ENCODE results near the gene MYO16. TPM values are rescaled to one million over a fixed set of nuclear protein-coding genes. Genes with fewer than 3 reads are reported as not detected.

MYO16 gene
- total RNA-seq, 1 donor from 2014 or later = 0.24 TPM

DNA sequence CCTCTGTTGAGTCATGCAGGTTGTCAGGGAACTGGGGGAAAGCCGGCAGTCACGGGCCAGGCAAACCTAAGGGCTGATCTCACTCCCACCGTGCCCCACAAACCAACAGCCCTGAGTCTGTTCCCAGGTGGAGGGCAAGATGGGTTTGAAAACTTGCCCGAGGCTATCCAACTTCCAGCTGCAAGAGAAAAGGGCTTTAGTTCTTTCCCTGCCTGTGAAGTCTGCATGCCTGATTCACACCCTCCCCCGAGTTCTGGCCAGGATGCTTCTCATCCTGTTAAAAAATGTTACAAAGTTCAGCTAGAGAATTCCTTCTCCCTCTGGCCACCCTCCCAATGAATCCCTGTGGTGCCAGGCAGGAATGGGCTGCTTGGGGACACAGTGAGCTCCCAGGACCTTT, 33.1 kb downstream of the MYO16 start:
- TF ChIP-seq, protein P1, sequence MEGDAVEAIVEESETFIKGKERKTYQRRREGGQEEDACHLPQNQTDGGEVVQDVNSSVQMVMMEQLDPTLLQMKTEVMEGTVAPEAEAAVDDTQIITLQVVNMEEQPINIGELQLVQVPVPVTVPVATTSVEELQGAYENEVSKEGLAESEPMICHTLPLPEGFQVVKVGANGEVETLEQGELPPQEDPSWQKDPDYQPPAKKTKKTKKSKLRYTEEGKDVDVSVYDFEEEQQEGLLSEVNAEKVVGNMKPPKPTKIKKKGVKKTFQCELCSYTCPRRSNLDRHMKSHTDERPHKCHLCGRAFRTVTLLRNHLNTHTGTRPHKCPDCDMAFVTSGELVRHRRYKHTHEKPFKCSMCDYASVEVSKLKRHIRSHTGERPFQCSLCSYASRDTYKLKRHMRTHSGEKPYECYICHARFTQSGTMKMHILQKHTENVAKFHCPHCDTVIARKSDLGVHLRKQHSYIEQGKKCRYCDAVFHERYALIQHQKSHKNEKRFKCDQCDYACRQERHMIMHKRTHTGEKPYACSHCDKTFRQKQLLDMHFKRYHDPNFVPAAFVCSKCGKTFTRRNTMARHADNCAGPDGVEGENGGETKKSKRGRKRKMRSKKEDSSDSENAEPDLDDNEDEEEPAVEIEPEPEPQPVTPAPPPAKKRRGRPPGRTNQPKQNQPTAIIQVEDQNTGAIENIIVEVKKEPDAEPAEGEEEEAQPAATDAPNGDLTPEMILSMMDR (IDR thresholded peaks at IDR 0.05) = no peak
- intact Hi-C loops (cut with DNase I) = no loop called here
- H3K27ac ChIP-seq = no peak overlapping the region
- ATAC-seq (no peak), DNase-seq (no peak)
- H3K4me3 ChIP-seq = no peak overlapping the region
- no peaks in the 10 kb centered on the region for H3K36me3 ChIP-seq
- H3K4me1 ChIP-seq = no peaks in the 10 kb centered on the region
- H3K27me3 ChIP-seq (ENCODE audit: low read depth) = no peaks in the 10 kb centered on the region
- no peaks in the 10 kb centered on the region for H3K9me3 ChIP-seq

- Histone ChIP-seq H3K4me3 (no peak overlapping the region), H3K4me1 (no peaks in the 10 kb centered on the region), H3K27ac (no peak overlapping the region), H3K36me3 (no peaks in the 10 kb centered on the region), H3K9me3 (no peaks in the 10 kb centered on the region), H3K27me3 (ENCODE audit: low read depth) (no peaks in the 10 kb centered on the region)
- TF ChIP-seq, protein P1 (IDR thresholded peaks at IDR 0.05) = no peak
- DNase-seq (no peak), ATAC-seq (no peak)
- intact Hi-C loops (cut with DNase I) = no loop called here
Measured at GRCh38 chr13:108663710-108664109, 34.3 kb downstream of the MYO16 start.

DNA sequence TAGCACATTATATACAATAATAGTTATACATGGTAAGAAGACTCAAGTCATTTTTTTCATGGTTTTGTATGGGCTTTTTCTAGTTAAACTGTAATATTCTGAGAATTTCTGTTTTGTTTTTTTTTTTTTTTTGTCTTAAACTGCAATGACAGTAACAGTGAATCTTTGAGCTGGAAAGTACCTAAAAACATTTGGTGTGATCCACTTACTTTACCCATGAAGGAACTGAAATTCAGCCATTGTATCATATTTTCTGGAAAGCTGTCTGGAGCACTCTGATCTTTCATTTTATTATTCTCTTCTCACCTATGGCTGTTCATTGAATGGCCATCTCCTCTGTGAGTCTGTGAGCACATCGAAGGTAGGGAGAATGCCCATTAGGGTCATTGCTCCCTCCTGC, 37.8 kb downstream of the MYO16 start:
- Histone ChIP-seq H3K36me3 (no peaks in the 10 kb centered on the region), H3K27me3 (ENCODE audit: low read depth) (no peaks in the 10 kb centered on the region), H3K9me3 (no peaks in the 10 kb centered on the region), H3K4me3 (no peak overlapping the region), H3K4me1 (no peaks in the 10 kb centered on the region), H3K27ac (no peak overlapping the region)
- no peak for DNase-seq
- intact Hi-C loops (cut with DNase I) = no loop called here
- TF ChIP-seq, protein P1 (IDR thresholded peaks at IDR 0.05) = no peak
- ATAC-seq = no peak

DNA sequence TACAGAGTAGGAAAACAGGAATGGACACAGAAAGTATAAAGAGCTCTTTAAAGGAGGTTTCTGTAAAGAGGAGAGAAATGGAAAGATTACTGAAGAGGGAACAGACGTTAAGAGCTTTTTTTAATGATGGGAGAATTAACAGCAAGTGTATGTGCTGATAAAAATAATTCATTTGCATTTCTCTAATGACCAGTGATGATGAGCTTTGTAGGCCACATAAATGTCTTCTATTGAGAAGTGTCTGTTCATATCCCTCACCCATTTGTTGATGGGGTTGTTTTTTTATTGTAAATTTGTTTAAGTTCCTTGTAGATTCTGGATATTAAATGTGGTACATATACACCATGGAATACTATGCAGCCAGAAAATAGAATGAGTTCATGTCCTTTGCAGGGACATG, 40.0 kb downstream of the MYO16 start:
- intact Hi-C loops (cut with DNase I) = no loop called here
- no peaks in the 10 kb centered on the region for H3K9me3 ChIP-seq
- no peak for ATAC-seq
- no peak overlapping the region for H3K4me3 ChIP-seq
- no peak overlapping the region for H3K27ac ChIP-seq
- no peaks in the 10 kb centered on the region for H3K4me1 ChIP-seq
- no peaks in the 10 kb centered on the region for H3K36me3 ChIP-seq
- no peak for DNase-seq
- no peaks in the 10 kb centered on the region for H3K27me3 ChIP-seq (ENCODE audit: low read depth)
- TF ChIP-seq, protein P1 (IDR thresholded peaks at IDR 0.05) = no peak

- Histone ChIP-seq H3K36me3 (no peaks in the 10 kb centered on the region), H3K27ac (no peak overlapping the region), H3K4me3 (no peak overlapping the region), H3K27me3 (ENCODE audit: low read depth) (no peaks in the 10 kb centered on the region), H3K9me3 (no peaks in the 10 kb centered on the region), H3K4me1 (no peaks in the 10 kb centered on the region)
- DNase-seq (no peak), ATAC-seq (no peak)
- intact Hi-C loops (cut with DNase I) = no loop called here
- TF ChIP-seq, protein P1 (IDR thresholded peaks at IDR 0.05) = no peak
Measured at GRCh38 chr13:108674346-108674745, 44.9 kb downstream of the MYO16 start.

DNA sequence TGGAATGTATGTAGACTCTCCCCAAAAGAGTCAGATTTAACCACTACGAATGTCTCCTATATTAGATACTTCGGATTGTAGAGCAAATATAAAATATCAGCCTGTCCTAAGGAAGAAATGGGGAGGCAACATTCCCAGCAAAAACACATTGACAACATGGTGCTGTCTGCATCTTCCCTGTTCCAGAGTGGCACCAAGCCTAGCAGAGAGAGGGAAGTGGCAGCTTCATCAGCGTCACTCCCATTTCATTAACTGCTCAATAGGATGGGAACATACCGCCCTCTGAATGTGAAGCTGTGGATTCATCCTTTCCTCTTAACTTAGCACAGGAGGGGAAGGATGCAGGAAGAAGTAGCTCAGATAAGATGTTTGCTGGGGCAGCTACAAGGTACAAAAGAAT, 45.4 kb downstream of the MYO16 start:
- DNase-seq = no peak
- ATAC-seq = no peak
- TF ChIP-seq, protein P1 (IDR thresholded peaks at IDR 0.05) = no peak

More for the DNA sequence above, 45.4 kb downstream of the MYO16 start:
- H3K4me1 ChIP-seq = no peaks in the 10 kb centered on the region
- H3K36me3 ChIP-seq = no peaks in the 10 kb centered on the region
- intact Hi-C loops (cut with DNase I) = no loop called here
- H3K27me3 ChIP-seq (ENCODE audit: low read depth) = no peaks in the 10 kb centered on the region
- H3K9me3 ChIP-seq = no peaks in the 10 kb centered on the region
- H3K4me3 ChIP-seq = no peak overlapping the region
- H3K27ac ChIP-seq = no peak overlapping the region
